Hematopoietic multipotent progenitor cell treated with erythropoietin and hydrocortisone succinate and interleukin-3 and kit ligand, for 8 days (in vitro differentiated cells): ENCODE results near the gene PRAF2.

Source experiments
- DNase-seq: peaks from one replicate; pipeline ENCODE4 v3.0.0-alpha.2; 2015

The PRAF2 gene, protein sequence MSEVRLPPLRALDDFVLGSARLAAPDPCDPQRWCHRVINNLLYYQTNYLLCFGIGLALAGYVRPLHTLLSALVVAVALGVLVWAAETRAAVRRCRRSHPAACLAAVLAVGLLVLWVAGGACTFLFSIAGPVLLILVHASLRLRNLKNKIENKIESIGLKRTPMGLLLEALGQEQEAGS

DNA sequence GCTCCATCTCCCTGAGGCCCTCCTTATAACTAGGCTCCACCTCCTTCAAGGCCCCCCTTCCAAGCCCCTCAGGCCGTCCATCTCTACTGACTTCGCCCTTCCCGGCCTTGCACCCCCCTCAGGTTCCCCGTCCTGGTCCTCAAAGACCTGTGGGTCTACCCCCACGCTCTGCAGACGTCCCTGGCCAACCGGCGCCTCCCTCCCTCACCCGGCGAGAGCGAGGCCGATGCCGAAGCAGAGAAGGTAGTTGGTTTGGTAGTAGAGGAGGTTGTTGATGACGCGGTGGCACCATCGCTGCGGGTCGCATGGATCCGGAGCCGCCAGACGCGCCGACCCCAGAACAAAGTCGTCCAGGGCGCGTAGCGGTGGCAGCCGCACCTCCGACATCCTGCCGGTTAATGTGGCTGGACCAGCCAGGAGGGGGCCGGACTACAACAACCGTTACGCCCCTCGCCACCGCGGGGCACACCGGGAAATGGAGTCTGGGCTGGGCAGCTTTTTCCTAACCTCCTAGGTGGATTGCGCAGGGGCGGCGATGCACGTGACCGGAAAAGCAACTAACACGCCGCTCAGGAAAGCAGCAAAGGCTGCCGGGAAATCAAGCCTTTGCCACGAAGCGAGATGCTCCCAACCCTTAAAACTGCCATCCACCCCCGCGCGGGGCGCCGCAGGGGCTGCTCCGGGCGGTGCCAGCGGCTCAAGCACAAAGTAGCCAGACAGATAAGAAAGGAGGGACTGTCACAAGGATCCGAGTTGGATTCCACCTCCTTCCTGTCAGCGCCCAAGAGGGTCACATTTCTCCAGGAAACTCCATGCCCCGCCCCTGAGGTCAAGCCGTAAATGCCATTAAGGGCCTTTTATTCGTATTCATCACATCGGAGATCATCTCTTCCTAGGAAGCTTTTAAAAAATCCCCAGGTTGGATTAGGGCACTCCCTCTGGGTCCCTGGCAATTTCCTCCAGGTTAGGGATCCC, at the start of gene PRAF2:
Gene PRAF2, minus strand, starts transcription at position 402 of the 975 bp plus-strand sequence. Its CDS starts 15 bp downstream, at position 387.
- peak; percentile 93 for DNase-seq

DNA sequence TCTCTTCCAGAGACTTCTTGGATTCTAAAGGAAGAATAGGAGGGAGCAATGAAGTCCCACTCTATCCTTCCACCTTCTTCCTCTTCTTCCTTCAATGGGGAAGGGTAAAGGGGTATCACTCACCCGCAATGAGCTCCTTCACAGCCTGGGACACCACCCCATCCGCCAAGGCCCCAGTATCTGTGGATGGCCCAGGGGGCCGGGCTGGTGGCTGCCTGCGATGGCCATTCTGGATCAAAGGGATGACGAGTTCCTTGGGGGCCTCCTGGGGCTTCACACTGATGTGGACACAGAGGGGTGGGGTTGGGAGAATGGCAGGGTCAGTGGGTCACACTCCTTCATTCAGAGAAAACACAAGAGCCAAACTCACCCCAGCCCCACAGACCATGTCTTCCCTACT, 48.7 kb upstream of the PRAF2 start:
- DNase-seq: no peak

DNA sequence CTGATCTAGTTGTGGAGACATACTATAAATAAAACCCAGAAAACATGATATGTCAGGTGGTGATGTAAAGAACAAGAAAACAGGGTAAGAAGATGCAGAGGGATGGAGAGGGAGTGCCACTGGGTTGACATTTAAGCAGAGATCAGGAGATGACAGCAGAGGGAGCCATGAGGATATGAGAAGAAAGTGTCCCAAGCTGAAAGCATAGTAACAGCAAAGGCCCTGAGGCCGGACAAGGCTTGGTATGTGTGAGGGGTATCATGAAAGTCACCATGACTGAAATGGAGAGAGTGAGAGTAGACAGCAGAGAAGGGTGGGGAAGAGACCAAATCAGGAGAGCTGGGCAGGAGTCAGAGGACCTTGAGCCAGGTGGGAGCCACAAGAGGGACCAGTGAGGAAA, 46.3 kb upstream of the PRAF2 start:
- peak; percentile 23 for DNase-seq

DNA sequence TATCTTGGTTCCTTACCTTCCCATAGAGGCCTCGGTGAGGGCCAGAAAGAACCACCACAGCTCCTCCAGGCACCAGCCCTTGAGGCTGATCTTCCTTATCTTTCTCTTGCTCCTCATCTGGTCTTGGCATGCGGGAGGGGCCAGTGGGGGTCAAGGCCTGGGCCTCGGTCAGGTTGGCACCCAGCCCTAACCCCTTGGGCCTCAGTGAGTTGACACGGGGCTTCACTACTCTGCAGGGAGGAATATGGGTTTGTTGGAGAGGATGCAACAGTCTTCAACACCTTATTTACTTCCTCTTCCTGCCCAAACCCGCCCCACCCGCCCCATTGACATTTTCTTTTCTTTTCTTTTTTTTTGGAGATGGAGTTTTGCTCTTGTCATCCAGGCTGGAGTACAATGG, 43.8 kb upstream of the PRAF2 start:
- peak; percentile 57 for DNase-seq

DNA sequence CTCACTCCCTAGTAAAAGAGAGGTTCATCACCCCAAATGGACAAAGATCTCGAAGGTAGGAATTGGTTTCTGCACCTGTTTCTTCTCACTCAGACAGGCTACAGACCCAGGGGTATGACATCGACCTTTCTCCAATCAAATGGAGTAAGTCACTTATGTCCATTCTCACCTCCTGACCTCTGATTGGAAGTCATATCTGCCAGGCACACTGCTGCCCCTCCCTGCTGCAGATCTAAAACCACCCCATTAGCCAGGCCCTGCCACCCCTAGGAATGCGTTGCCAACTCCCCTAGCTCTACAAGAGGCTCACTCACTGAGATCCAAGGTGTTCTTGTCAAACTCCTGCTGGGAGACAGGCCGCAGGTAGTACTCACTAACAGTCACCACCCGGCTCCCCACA, 42.9 kb upstream of the PRAF2 start:
- peak; percentile 50 for DNase-seq

DNA sequence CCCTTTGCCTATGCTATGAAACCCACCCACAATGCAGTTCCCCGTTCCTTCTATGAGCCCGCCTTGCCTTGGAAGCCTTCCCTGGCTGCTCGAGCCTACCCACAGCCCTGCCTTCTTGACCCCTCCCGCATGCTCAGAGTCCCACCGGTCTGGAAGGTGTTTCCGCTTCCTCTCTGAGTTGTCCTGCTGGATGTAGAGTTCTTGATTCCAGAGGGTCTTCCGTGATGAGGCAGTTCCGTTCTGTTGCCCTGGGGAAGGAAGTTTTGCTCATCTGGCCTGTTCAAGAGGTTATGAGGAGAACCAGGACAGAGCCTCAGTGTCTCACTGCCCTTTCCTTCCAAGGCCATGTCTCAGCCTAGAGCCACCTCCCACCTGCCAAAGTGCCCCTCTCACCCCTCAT, 42.3 kb upstream of the PRAF2 start:
- DNase-seq: no peak

DNA sequence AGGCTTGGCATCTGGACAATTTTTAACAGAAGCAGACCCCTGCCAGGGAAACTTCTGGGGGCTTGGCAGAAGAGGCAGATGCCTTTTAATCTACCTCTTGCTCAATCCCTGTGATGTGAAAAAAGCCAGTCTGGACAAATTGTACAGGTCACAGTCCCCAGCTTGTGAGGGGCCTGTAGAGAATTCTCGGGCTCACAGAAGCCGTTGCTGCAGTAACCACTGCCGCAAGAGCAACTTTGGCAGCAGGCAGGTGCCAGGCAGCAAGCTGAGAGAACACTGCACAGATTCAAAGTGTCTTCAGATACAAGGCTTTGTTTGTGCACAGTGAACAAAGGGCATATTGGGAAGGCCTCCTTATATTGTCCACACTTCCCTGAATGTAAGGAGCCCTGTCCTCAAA, 38.0 kb upstream of the PRAF2 start:
- no peak for DNase-seq

DNA sequence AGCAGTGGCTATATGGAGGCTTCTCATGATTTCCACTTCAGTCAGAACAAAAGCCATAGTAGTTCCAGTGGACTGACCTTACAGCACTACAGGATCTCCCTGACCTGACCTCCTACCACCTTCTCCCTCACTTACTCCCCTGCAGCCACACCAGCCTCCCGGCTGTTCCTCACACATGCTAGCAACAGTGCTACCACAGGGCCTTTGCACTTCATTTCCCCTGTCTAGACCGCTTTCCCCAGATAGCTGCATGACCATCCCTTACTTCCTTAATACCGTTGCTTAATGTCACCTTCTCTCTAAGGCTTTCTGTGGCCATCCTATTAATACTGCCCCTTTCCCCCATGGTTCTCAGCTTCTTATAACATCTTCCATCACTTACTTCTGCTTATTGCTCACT, 36.6 kb upstream of the PRAF2 start:
- DNase-seq: no peak

DNA sequence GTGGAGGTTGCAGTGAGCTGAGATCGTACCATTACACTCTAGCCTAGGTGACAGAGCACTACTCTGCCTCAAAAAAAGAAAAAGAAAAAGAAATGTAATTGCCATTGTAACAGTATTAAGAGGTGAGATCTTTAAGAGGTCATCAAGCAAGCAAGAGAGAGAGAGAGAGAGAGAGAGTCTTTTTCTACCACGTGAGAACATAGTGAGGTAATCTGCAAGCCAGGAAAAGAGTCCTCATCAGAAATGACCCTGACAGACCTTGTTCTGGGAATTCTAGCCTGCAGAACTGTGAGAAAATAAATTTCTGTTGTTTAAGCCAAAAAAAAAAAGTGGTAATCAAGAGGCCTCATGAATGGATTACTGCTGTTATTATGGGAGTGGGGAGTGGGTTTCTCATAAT, 34.8 kb upstream of the PRAF2 start:
- DNase-seq: no peak

DNA sequence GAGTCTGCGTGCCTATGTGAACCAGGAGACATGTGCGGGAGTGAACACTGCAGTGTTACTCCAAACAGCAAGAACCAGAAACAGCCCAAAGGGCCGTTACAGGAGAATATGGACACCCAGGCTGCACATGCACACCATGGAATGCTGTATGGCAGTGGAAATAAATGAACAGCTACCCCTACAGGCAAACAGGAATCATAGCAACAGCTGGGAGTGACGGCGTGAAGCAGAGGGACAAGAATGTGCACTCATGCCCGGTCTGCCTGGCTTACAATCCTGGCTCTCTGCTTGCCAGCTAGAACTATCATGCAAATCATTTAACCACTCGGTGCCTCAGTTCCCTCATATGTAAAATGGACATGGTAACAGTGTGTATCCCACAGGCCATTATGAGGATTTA, 33.1 kb upstream of the PRAF2 start:
- DNase-seq: peak; percentile 61

DNA sequence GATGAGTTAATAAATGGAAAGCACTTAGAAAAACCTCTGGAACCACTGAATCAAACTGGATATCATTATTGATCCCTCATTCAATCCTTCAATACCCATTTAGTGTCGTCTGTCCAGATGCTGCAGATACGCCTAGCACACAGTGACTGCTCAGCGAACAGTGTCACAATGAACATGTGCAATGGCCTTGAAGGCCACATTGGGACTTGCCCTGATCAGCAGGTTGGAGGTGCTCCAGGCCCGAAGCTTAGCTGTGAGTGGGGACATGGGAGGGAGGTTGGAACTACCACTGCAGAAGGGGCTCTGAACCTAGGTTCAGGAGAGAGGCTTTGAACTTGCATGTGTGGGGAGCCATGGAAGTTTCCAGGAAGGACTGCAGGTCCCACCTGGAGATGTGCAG, 32.5 kb upstream of the PRAF2 start:
- DNase-seq: no peak

DNA sequence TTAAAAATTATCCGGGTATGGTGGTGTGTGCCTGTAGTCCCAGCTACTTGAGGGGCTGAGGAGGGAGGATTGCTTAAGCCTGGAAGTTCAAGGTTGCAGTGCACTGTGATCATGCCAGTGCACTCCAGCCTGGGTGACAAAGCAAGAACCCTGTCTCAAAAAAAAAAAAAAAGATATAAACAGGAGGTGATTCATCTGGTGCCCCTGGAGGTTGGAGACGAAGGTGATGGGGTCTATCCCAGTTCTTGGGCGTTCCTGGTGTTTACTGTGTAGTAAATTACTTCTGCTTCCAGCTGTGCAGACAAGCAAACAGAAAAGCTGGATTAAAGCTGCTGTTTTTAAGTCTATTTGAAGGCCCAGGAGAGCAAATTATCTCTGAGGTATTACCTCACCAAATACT, 29.8 kb upstream of the PRAF2 start:
- no peak for DNase-seq

DNA sequence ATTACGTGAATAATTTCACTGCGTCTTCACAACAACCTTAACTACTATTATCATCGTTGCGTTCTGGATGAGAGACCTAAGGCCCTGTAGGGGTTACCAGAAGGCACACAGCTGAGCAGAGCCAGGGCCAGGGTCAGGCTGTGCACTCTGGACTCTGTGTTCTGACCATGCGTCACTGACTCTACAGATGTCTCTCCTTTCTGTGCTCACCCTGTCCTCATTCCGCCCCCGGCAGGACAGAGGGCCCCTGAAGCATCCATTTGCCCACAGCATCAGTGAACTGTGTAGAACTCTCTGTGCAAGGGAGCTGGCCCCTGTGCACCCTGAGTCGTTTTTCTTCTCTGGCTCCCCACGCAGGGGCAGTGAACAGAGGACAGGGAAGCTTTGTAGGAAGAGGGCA, 28.4 kb upstream of the PRAF2 start:
- DNase-seq: no peak

DNA sequence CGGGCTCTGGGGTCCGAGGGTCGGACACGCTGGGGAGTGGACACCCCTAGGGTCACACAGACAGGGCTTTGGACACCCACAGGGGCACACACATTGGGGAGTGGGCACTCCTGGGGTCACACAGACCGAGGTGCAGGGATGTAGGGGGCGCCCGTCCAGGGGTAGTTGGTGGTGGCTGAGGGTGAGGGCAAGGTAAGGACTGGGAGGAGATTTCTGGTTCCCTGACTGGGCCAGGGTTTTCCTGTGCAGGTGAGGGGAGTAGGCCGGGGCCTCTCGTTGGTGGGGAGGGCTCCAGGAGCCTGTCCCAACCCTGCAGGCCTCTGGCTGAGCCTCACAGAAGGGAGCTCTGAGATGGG, 27.8 kb upstream of the PRAF2 start:
- DNase-seq: no peak

DNA sequence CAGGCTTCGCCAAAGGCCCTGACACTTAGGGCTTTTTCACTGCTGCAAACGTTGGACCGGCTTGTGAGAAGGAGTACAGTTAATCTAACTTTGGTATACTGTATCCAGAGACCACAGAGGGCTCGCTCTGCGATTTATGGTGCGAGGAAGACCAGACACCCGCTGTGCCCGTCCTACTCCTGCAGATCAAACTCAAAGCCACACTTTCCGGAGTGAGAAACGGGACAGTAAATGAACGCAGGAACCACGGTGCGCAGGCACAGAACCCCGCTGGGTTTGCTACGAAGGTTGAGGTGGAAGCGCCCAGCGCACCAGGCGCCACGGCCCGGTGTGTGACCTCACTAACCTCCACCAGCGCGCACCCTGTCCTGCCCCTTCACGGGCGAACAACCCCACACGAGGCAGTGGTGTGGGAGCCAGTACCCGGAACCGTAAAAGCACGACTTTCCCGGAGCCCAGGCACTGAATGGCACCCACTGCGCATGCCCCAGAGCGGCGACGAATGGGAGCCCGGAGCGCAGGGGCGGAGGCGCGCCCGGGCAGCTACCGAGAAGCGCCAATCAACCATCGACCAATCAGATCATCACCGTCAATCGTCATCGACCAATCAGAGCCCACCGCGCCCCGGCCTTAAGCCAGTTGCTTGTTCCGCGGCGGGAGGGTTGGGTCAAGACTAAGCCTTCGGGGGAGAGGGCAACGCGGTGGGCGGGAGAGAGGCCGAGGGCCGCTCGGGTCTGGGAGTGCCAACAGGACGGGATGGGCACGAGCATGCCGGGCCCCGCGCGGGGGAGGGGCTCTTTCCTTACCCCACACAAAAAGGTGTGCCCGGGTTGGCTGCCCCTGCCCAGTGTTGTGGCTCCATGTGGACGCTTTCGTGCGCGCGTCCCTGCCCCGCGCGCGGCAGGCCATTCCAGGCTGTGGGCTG, 27.2 kb upstream of the PRAF2 start:
- DNase-seq: peak; percentile 96

DNA sequence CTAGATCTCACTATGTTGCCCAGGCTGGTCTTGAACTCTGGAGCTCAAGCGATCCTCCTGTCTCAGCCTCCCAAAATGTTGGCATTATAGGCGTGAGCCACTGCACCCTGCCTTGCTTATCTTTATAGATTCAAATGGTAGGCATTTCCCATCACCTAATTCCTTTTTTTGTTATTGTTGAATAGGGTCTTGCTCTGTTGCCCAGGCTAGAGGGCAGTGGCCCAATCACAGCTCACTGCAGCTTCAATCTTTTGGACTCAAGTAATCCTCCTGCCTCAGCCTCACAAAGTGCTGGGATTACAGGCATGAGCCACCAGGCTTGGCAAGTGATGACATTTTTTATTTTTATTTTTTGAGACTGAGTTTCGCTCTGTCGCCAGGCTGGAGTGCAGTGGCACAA, 22.6 kb upstream of the PRAF2 start:
- DNase-seq: no peak

DNA sequence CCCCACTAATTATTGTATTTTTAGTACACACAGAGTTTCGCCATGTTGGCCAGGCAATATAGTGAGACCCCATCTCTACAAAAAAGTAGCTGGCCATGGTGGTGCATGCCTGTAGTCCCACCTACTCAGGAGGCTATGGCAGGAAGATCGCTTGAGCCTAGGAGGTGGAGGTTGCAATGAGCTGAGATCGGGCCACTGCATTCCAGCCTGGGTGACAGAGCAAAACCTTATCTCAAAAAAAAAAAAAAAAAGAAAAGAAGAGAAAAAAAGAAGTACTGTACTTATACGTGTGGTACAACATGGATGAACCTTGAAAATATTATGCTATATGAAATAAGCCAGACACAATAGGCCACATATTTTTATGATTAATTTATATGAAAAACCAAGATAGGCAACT, 15.8 kb upstream of the PRAF2 start:
- peak; percentile 19 for DNase-seq

DNA sequence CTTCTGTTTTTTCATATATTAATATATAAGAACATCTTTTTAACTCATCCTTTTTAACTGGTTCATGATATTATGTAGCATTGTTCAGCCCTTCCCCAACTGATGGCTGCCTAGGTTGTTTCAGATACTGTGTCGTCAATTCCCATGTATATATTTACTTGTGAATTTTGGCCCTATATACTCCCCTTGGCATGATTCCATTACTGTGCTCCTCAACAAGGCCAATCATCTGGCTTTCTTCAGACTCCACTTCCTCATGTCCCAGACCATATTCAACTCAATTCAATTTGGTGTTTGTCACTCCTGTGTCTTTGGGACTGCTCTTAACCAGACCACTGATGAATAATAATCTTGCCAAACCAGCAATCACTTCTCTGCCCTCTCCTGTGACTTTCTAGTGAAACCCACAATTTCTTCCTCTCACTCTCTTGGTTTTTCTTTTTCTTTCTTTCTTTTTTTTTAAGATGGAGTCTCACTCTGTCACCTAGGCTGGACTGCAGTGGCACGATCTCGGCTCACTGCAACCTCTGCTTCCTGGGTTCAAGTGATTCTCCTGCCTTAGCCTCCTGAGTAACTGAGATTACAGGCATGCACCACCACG, 8.6 kb upstream of the PRAF2 start:
- DNase-seq: no peak

DNA sequence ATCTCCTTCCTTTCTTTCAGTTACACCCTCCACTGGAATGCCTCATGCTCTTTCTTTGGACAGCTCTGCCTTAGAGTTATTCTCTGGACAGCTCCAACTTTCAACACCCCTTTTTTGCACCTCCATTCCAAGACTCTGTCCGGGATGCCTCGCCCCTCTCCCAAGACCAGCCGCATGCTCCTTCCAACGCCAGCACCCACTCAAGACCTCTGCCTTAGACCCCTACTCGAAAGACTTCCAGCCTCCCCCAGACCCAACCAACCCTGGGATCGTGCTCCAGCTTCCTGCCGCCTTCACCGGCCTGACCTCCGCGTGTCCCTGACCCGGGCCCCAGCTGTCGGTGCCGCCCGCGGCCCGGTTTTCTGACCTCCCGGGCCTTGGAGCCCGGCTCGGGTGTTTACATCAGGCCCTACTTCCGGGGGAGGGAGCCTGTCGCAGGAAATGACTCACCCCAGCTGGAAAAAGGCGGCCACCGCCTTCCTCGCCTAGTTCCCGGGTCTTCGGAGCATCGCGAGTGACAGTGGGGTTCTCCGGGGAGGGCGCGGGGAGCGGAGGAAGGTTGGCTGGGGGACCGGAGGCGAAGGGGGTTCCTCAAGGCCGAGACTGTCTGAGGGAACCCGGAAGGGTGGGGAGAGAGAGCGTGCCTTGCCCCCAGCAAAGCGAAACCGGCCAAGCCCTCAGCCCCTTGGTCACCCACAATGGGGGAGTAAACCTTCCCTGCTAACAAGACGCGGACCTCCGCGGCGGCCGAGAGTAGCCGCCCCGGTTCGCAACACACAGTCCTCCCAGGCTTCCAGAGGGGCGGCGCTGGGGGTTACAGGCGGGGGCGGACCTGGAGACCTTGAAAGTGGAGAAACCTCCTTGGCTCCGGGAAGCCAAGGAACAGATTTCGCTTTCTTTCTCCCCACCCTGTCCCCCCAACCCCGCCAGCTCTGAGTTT, 6.0 kb upstream of the PRAF2 start, which contains the start of gene WDR45:
Gene WDR45, minus strand, starts transcription at position 399 of the 940 bp plus-strand sequence. CDS start 1,792 bp downstream, outside the sequence.
- DNase-seq: peak; percentile 70

DNA sequence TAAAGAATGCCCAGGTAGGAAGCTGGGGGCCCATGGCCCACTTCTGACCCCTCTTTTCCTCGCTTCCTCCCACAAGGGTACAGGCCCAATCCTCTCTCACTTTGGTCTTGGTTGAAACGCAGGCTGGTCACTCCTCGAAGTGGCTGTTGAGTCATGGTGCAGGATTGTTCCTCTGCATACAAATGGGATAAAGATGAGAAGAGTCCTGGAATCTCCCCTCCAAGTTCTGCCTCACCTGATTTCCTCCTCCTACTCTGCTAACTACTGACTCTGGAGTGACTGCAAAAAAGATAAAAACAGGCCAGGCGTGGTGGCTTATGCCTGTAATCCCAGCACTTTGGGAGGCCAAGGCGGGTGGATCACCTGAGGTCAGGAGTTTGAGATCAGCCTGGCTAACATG, 4.1 kb upstream of the PRAF2 start:
- DNase-seq: no peak

DNA sequence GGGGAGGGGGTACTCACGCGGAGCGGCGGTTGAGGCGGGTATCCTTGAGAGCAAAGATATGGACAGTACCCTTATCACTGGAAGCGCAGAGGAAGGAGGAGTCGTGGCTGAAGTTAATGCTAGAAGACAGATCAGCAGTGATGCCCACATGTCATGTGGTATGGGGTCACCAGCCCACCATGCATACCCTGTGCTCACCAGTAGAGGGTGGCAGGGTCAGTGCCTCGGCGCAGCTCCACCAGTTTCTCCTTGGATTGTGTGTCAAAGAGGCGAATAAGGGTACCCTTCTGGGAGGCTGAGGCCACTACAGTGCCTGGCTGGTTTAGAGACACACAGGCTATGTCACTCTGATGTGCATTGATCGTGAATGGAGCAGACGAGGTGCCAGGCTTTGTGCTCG, 1.5 kb upstream of the PRAF2 start:
- peak; percentile 45 for DNase-seq

DNA sequence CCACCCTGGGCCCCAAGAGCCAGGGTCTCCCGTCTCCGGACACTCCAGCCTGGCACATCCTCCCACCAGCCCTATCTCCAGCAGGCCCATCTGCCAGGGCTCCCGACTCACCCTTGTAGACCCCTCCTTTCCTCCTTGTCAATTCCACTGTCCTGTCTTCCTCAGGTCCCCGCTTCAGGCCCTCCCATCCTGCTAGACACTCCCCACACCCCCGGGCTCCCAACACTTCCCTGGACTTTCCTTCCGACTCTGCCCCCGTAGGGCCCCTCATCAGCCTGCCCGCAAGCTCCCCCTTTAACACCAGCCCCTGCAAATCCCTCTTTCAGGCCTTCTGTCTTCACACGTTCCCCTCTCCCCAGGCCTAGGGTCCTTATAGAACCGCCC, 1.1 kb downstream of the PRAF2 start:
- DNase-seq: no peak
